ENCODE measurements around the gene ITGAD. TPM values are rescaled to one million over a fixed set of nuclear protein-coding genes. Genes with fewer than 3 reads are reported as not detected.
"Not testable (repeated sequence)": the region's sequence is repeated elsewhere in the genome, so short reads cannot be mapped to it uniquely, and the experiment has no call there.

The ITGAD gene
- polyA plus RNA-seq, 4 donors = 0.07 to 0.29 (median 0.20) TPM

DNA sequence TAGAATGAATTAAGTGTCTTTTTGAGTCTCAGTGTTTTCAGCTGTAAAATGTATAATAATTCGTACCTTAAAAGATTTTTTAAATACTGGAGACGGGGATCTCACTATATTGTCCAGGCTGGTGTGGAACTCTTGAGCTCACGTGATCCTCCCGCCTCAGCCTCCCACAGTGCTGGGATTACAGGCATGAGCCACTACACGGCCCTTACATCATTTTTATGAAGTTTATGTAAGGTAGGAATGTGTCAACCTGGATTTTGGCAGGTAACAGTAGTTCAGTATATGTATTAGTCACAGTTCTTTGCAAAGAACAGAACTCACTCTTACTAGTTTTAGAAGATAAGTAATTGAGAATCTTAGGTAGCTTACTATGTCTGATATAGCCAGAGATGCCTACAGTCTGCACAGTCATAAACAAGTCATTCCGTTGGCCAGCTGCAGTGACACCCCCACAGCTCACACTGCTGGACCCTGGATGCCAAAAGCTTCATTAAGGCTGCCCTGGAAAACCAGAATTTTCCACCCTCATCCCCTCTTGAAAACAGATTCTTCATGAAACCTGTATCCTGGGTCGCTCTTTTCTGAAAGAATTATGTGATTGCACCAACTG is 35.6 kb downstream of the ITGAD start:
- DNase-seq (ENCODE audit: low read depth in 4 of 4, low spot score in 3 of 4) = no peak

DNA sequence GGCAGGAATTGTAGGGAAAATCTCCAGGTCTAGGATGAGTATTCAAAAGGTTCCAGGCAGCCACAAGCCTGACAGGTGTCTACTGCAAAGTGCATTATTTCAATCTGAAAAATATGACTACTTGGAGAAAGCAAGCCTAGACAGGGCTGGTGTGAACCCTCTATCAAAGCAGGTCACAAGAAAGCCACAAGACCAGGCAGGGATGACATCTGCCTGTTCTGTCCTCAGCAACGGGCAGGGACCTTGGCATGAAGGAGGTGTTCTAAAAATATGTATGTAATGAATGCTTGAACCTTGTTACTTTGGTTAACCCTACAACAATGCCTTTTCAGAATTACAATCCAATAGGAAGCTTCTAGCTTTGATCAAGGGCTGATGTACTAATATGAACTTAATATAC is 36.2 kb downstream of the ITGAD start:
- no peak for DNase-seq (ENCODE audit: low read depth in 4 of 4, low spot score in 3 of 4)

DNA sequence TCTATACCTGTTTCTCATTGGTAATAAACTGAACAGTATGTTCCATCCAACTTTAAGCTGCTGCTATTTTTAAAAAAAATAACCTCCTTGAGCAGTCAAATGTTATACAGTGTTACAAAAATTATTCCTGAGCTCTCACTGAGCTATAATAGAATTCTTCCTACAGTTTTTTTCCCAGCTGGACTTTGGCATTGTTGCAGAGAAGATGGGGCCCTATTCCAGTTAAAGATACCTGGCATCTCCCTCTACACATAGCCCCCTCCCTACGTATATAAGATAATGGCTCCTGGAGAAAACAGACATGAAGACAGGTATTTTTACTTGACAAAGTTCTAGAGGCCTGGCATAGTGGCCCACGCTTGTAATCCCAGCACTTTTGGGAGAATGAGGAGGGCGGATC is 36.7 kb downstream of the ITGAD start:
- DNase-seq (ENCODE audit: low read depth in 4 of 4, low spot score in 3 of 4) = no peak

DNA sequence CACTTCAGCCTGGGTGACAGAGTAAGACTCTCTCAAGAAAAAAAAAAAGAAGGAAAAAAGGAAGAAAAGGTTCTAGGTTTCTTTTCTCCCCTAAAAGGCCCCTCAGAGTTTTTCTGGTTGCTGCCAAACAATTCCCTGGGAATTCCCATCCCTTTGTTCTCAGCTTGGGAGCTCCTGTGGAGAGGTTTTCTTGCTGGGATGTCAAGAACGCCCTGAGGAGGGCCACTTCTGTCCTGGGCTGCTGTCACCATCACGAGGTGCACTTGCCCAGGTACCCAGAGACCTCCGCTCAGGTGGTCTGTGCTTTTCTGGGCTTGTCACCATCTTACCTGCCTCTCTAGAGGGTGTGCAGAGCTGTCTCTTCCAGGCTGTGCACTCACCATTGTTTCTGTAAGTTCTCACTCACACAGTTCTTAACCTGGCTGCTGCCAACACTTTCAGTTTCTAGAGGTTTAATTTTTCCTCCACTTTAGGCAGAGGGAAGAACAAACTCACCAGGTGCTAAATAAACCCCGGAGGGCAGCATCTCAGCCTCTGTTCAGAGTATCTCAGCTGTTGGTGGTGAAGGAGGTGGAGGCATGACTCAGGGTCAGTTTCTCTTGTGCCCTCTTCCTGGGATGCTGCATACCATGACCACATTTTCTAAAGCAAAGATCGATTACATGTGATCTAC is 37.4 kb downstream of the ITGAD start:
- no peak for DNase-seq (ENCODE audit: low read depth in 4 of 4, low spot score in 3 of 4)

DNA sequence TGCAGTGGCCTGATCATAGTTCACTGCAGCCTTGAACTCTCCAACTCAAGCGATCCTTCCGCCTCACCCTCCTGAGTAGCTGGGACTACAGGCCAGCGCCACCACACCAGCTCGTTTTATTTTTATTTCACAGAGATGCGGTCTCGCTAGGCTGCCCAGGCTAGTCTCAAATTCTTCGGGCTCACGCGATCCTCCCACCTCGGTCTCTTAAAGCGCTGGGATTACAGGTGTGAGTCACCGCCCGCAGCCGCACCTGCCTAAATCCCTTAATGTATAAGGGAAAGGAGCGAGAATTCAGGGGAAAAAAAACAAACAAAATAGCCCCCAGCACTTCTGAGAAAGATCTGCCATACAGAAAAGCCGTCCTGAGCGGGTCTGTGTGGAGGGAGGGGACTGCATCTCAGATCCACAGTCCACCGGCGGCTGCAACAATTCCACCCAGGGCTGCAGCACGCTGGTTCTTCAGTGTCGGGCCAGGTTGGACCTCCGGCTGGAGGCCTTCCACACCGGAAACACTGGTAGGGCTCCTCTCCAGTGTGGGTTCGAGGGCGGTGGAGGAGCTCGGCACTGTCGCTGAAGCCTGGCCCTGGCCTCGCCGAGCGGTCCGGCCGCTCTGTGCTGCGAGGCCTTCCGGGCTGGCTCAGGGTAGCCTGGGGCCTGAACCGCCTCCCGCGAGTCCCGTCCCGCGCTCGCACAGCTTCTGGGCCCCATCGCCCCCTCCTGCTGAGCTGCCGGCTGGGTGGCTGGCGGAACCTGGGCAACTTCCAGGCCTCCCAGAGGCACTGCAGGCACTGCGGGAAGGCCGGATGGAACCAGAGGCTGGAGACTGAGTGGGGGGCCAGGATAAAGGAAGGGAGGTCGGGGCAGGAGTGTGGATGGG is 42.4 kb downstream of the ITGAD start:
- DNase-seq (ENCODE audit: low read depth in 4 of 4, low spot score in 3 of 4) = no peak

DNA sequence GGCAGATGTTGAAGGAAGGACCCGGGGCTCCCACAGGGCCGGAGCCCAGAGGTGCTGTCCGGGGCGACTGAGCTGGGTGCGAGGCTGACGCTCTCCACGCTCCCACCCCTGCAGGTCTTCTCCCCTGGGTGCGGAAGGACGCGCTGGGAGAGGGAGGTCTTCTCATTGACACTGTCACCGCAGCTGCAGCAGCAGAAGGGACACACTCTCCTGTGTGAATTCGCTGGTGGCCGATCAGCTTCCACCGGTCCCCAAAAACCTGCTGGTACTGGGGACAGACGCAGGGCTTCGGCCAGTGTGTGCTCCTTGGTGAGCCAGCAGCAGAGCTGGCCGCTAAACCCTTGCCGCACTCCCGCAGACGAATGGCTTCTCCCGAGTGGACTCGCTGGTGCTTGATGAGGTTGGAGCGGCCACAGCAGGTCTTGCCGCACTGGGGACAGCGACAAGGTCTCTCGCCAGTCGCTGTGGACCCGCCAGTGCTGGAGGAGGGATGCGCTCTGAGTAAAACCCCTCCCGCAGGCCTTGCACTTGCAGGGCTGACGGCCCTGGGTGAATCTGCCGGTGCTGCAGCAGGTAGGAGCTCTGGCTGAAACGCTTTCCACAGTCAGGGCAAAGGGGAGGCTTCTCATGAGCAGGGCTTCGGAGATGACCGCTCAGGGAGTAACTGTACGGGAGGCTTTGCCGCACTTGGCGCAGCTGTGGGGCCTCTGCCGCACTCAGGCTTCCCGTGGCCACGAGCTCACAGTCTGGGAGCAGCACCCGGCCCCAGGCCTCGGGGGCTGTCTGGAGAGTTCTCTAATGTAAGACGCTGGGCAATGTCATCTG is 43.3 kb downstream of the ITGAD start:
- no peak for DNase-seq (ENCODE audit: low read depth in 4 of 4, low spot score in 3 of 4)

DNA sequence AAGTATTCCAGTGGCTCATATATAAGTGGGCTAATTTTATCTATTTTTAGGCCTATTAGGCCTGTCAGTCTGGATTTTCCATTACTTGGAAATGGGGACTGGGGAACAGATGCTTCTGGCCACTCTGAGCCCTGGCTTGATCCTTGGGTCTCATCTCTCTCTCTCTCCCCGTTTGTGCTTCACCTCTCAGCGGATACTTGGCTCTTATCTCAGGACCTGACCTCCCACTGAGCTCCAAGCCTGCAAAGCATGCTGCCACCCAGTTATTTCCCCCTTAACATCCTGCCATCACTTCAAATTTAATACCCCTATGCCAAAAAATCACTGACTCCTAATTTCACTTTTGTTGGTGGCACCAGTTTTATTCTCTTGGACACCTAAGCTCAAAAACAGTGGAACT is 45.3 kb downstream of the ITGAD start:
- no peak for DNase-seq (ENCODE audit: low read depth in 4 of 4, low spot score in 3 of 4)

DNA sequence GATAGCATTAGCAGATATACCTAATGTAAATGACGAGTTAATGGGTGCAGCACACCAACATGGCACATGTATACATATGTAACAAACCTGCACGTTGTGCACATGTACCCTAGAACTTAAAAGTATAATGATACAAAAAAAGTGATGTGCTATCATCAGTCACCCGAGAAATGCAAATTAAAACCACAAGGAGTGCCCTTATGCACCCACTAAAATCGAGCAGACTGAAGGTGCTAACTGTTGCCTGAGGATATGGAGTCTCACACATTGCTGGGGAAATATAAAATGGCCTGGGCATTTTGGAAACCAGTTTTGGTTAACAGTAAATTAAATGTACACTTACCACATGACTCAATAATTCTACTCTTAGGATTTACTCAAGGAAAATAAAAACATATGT is 45.9 kb downstream of the ITGAD start:
- DNase-seq (ENCODE audit: low read depth in 4 of 4, low spot score in 3 of 4) = not testable (repeated sequence)

DNA sequence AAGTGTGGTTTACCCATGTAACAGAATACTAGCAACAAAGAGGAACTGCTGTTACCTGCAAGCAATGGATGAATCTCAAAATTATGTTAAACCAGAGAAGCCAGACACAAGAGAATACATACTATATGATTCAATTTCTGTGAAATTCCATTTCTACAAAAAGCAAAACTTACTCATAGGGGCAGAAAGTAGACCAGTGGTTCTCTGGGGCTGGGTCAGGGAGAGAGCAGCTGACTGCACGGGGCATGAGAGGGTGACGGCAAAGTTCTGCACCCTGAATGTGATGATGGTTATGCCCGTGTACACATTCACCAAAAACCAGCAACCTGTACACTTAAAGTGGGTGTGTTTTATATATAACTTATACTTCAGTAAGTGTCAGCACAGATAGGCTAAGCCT is 46.4 kb downstream of the ITGAD start:
- no peak for DNase-seq (ENCODE audit: low read depth in 4 of 4, low spot score in 3 of 4)

DNA sequence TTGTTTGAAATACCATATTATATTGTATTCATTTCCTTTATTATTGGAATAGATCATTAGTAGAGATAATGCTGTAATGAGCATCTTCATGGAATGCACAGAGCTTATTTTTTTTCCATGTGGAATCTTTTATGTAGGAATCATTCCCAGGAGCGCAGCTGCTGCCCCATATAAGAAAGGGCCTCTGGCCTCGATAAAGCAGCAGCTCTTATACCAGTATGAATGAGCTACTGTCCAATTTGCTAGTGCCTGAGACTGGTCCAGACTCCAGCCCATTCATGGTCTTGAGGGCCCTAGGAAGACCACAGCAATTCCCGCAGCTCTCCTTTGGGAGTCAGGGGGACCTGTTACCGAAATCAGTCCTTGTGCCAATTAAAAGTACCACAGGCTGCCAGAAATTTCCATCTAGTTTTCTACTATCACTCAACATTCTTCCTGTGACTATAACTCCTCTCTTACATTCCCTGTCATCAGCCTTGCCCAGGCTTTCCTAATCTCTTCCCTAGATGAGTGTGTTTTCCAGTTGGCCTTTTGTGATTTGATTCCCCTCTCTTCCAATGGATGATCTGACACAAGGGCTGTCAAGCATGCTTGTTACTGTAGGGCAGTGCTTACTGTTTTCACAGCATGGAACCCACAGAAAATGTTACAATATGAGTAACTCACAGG is 47.5 kb downstream of the ITGAD start:
- no peak for DNase-seq (ENCODE audit: low read depth in 4 of 4, low spot score in 3 of 4)

DNA sequence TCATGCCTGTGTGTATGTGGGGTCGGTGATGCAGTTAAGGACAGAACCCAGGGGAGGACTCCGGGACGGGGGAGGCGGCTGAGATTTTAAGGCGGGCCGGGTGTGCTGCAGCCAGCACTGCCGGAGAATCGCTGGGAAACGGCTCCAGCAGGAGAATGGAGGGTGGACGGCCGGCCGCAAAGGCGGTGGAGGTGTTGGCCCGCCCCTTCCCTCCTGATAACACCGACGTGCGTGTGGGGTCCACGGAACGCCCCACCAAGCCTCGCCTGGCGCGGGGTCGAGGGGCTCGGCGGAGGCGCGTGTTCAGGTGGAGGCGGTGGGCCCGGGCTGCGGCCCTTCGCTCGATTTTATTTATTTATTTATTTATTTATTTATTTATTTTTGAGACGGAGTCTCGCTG is 48.8 kb downstream of the ITGAD start:
- no peak for DNase-seq (ENCODE audit: low read depth in 4 of 4, low spot score in 3 of 4)

DNA sequence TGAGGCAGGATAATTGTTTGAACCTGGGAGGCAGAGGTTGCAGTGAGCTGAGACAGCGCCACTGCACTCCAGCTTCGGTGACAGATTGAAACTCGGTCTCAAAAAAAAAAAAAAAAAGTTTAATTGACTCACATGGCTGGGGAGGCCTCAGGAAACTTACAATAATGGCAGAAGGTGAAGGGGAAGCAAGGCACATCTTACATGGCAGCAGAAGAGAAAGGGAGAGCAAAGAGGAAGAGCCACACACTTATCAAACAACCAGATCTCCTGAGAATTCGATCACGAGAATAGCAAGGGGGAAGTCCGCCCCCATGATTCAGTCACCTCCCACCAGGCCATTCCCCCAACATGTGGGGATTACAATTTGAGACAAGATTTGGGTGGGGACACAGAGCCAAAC is 52.8 kb downstream of the ITGAD start:
- not testable (repeated sequence) for DNase-seq (ENCODE audit: low read depth in 4 of 4, low spot score in 3 of 4)

DNA sequence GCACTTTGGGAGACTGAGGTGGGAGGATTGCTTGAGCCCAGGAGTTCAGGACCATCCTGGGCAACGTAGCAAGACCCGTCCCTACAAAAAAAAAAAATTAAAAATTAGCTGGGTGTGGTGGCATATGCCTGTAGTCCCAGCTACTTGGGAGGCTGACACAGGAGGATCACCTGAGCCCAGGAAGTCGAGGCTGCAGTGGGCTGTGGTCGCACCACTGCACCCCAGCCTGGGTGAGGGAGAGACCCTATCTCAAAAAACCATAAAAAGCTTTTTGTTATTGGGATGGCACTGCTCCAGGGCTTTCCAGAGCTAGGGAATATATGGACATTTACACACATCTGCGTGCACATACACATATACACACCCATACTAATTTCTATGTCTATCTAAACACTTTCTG is 58.1 kb downstream of the ITGAD start:
- DNase-seq (ENCODE audit: low read depth in 4 of 4, low spot score in 3 of 4) = no peak

DNA sequence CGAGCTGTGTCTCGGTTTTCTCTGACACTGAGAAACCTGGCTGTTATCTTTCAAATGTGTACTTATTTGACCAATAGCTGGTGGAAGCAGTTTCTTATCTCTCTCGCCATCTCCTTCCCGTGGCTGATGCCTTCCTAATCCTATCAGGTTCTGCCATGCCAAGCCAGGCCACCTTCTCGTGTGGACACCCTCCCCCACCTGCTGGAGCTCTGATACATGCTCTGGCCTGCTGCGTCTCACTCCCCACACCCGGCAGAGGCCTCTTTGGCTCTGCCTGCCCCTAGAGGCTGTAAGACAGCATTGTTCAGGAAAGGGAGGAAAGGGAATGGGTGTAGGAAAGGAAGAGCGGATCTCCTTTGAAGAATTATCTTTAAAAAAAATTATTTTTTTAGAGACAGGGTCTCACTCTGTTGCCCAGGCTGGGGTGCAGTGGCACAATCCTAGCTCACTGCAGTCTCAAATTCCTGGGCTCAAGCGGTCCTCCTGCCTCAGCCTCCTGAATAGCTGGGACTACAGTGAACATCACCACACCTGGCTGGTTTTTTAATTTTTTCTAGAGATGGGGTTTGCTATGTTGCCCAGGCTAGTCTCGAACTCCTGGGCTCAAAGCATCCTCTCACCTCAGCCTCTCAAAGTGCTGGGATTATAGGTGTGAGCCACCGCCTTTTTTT is 58.7 kb downstream of the ITGAD start:
- DNase-seq (ENCODE audit: low read depth in 4 of 4, low spot score in 3 of 4) = no peak

DNA sequence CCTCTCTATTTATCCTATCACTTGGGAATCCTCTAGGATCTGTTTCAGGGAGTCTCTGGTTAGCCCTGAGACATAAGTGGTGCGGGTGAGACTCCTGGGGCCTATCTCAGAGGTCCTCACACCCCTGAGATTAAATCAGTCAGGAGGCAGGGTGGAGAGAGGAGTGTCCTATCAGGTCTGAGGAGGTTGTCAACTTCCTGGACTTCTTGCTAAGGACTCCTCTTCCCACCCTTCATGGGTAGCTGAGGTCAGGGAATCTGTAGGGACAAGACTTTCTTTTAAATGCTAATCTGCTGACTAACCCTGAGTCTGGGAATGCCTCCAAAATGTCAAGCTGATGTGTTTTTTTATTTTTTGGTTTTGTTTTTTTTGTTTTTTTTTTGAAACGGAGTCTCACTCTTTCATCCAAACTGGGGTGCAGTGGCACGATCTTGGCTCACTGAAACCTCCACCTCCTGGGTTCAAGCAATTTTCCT is 59.5 kb downstream of the ITGAD start:
- no peak for DNase-seq (ENCODE audit: low read depth in 4 of 4, low spot score in 3 of 4)

DNA sequence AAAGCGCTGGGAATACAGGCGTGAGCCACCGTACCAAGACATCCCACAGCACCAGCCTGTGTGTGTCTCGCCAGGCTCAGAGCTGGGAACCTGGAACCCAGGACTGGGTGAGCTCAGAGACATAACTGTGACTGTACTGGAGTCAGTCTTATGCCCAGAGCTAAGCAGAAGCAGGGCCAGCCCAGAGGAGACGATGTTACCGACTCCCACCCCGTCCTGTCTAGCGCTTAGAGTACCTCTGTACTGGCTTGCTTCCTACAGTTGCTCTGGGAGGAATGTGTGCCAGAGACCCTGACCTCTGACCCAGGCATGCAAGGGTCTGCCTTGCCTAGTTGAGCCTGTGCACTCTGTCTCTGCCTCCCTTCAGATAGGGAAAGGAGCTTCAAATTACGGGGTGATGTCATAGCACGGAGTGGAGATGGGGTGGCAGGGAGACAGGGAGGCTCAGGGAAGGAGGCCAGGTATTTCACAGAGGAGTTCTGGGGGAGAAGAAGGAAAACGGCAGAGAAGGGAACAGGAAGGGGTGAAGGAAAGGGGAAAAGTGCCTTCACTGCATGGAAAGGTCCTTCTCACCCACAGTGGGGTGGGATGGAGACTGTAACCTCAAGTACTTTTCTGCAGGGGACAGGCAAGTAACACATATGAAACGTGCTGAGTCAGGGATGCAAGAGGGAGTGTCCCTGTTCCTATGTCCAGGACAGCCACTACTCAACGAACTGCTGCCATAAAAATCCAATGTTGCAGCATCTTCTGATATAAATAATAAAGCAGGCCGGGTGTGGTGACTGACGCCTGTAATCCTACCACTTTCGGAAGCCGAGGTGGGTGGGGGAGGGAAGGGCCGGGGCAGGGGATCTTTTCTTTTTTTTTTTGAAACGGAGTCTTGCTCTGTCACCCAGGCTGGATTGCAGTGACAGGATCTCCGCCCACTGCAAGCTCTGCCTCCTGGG is 60.4 kb downstream of the ITGAD start:
- no peak for DNase-seq (ENCODE audit: low read depth in 4 of 4, low spot score in 3 of 4)

DNA sequence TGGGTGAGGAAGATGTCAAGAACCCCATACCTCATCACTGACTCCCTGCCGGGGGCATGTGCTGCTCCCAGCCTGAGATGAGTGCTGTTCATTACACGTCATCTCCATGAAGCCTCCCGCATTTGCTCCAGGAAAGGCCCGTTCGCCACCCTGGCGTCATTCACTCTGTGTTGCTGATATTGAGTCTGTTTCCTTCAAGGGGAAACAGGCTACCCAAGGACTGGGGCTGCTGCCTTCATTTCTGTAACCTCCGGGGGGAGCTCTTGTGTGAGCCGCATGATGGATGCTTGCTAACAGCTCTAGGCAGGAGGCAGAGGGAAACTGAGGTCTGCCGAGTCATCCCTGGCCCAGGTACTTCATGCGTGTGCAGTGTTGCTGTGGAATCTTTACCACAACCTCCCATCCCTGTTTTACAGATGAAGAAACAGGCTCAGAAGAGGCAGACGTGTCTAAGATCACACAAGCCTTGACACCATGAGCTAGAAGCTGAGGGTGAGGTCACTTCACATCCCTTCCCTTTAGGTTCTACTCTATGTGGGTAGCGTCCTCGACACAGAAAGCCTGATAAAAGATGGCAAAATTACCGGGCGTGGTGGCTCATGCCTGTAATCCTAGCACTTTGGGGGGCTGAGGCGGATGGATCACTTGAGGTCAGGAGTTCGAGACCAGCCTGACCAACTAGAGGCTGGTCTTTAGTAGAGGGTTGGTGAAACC is 62.6 kb downstream of the ITGAD start:
- no peak for DNase-seq (ENCODE audit: low read depth in 4 of 4, low spot score in 3 of 4)

DNA sequence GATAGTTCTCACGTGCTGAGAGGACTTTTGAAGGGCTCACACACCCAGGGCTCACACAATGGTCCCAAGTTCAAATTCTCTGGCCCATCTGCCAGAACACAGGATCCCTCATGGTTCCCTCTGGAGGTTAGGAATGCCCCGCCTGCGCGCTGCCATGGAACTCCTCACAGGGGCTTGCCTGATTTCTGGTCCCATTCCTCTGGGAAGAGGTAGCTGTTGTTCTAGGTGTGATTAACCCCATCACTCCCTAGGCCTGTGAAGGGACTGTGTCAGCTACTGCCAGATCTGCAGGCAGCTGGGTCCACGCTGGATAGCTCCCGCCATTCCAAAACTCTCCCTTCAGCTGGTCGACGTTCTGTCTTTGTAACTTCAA is 63.8 kb downstream of the ITGAD start:
- DNase-seq (ENCODE audit: low read depth in 4 of 4, low spot score in 3 of 4) = no peak
